HG02970 (cell line): ENCODE data around the gene MYL3.

Source experiments
- ATAC-seq: cut with Tn5 transposase; IDR thresholded peaks from one replicate; pipeline ENCODE4 v1.9.1; 2021; ENCODE audit warnings: mild to moderate bottlenecking, moderate library complexity, moderate number of reproducible peaks; ENCODE audit not compliant: unreplicated experiment, low FRiP score

MYL3 gene

GRCh38 chr3:46900007-46900292 is 36.7 kb upstream of the MYL3 start:
- ATAC-seq = no peak

- no peak for ATAC-seq
Observed at GRCh38 chr3:46899151-46900006, 36.1 kb upstream of the MYL3 start.

GRCh38 chr3:46898321-46899150 is 35.3 kb upstream of the MYL3 start:
- no peak for ATAC-seq

GRCh38 chr3:46897829-46898320 is 34.6 kb upstream of the MYL3 start:
- ATAC-seq = no peak

- no peak for ATAC-seq
Observed at GRCh38 chr3:46897031-46897430, 33.8 kb upstream of the MYL3 start.

DNA sequence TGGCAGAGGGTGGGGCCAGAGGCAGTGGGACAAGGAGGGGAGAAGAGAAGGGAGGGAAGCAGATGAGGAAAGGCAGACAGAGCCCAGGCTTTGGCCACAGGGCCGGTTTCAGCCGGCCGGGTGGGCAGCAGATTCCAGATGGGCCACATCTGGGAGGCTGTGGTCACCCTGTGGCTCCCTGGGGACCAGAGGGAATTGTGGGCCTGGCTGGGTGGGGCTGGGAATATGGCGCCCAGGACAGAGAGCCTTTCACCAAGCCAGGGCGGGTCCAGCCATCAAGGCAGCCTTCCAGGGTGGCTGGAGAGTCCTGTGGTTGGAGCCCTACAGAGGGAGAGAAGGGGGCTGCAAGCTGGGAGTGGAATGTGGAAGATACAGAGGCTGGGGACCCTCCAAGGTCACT is 33.1 kb upstream of the MYL3 start:
- ATAC-seq = no peak

GRCh38 chr3:46895761-46896160 is 32.5 kb upstream of the MYL3 start:
- no peak for ATAC-seq

- ATAC-seq = no peak
Observed at GRCh38 chr3:46895204-46895660, 32.0 kb upstream of the MYL3 start.

GRCh38 chr3:46894256-46894655 is 31.0 kb upstream of the MYL3 start:
- ATAC-seq = no peak

DNA sequence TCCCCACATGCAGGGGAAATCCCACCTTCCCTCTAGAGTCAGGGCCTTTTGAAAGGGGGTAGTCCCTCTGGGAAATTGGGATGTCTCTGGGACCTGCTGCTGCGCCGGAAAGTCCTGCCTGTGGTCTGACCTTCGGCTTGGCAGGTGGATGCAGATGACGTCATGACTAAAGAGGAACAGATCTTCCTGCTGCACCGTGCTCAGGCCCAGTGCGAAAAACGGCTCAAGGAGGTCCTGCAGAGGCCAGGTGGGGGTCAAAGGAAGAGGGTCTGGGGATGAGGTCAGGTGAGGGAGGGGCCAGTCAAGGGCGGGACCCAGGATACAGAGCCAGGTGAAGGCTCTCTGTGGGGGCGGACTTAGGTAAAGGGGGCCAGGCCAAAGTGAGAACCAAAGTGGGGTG is 30.5 kb upstream of the MYL3 start:
- ATAC-seq = no peak

DNA sequence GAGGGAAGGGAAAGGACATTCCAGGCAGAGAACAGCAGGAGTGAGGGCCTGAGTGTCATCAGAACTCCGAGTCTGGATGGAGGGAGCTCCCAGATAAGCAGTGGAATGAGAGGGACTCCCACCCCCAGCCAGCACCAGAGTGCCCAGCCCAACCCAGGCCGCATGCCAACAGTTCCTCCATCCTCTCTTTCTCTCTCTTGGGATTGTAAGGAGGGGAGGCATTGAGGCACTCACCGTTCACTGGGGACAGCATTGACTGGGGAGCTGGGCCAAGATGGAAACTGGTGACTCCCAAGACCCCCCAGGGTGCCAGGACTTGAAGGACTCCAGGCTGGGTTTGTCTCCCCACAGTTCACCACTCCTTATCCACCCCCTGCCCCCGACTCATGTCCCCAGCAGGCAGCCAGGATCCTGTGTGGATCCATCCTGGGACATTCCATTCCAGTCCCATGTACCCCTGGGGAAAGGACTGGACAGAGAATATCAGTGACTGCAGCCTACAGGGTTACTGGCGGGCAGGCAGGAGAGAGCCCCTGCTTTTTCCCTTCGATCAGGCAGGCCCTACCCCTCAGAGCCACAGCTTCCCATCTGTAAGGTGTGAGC is 30.0 kb upstream of the MYL3 start:
- ATAC-seq = no peak

- ATAC-seq = no peak
Observed at GRCh38 chr3:46892285-46893145, 29.3 kb upstream of the MYL3 start.

GRCh38 chr3:46891132-46891531 is 27.9 kb upstream of the MYL3 start:
- ATAC-seq = no peak

GRCh38 chr3:46890132-46890531 is 26.9 kb upstream of the MYL3 start:
- ATAC-seq = no peak

DNA sequence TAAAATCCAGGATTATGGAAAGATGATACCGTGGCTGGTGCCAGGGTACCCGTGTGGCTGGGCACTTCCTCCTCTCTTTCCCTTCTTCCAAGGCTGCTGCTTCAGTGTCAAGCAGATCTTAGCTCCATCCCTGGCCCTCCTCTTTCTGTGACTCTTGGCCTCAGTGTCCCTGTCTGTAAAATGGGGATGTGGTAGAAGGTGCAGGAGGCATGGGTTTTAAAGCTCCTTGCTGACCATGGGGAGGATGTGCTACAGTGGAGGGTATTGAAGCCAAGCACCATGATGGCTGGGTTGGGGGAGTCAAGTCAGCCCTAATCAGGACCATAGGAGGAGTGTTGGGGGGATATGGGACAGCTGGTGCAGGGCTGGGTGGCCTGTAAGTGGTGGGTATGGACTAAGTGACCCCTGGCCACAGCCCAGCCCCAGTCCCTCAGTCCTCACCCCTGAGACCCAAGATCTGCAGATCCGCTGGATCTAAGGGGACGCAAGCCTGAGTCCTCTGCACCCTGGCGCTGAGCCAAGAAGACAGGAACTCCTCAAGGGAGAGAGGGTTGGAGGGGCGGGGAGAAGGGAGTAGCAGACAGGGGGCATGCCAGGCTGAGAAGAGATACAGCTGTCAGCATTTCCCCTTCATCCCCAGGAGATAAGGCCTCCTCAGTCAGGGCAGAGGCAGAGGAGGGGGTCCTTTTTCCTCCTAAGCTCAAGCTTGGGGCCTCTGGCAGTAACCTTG is 26.3 kb upstream of the MYL3 start:
- no peak for ATAC-seq

GRCh38 chr3:46888705-46889104 is 25.5 kb upstream of the MYL3 start:
- no peak for ATAC-seq

DNA sequence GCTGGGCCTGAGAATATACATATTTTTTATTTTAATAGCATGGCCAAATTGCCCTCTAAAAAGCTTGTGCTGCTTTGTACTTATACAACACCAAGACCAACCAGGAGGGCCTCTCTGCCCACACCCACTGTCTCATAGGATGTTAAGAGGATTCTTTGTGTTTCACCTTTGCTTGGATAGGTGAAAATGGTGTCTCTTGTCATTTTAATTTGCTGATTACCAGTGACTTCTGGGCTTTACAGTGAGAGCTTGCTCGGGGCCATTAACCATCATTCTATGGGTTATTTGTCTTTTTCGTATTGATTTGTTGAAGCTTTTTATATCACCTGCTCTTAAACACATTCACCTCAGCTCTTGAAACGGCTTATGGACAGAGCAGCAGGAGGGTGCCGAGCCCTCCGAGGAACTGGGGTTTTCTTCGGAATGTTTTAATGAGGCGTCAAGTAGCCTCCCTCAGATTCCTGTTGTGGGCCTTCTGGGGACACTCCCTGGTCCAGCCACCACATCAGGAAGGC is 24.8 kb upstream of the MYL3 start:
- no peak for ATAC-seq

DNA sequence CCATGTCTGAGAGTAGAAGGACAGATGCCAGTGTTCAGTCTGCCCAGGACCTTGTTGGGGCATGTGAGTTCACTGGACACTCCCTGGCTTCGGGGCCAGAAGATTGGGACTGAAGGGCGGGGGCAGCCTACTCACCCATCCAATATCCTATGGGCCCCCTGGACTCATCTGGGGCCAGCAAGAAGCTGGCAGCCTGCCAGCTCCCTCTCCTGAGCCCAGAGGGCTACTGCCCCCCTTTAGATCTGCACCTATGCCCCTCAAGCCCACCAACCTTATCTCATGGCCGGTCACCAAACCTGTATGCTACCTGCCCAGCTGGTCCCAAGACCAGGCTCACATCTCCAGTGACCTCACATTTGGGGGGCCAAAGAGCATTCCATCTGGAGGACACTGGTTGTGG is 22.4 kb upstream of the MYL3 start:
- no peak for ATAC-seq

DNA sequence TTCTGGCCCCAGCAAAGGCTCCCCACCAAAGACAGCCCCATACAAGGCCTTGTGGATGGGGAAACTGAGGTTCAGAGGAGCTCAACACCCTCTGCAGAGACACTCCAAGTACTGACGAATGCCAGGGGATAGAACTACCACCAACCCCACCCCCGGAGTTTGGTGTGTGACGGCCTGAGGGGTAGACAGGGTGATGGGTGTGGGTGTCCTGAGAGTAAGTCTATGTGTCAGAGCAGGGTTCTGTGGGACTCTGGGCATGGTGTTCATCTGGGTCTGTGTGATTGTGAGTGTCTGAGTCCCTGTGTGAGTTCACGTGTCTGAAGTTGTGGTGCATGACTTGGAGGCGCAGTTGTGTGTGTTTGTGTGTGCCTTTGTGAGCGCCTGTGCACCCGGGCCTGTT is 21.7 kb upstream of the MYL3 start:
- no peak for ATAC-seq
